Stimulated activated naive B cell treated with anti-CD40 and anti-IgM and Interleukin-4, amounts not matched to agents 10 μg/mL and 1 μg/mL and 100 μg/mL, for 72 hours (primary cell): Measurements from ENCODE around the gene OPRM1.
"Not testable (repeated sequence)": the region's sequence is repeated elsewhere in the genome, so short reads cannot be mapped to it uniquely, and the experiment has no call there.

ENCODE experiments used
- ATAC-seq, 2 donors: fragments of 150-1000 bp; cut with Tn5 transposase; replicated peaks; 2 replicates each; pipeline ENCODE4 v1.10.0; 2021; ENCODE audit warnings: moderate library complexity in 1 of 2
- DNase-seq: peaks from one replicate; pipeline ENCODE4 v3.0.0; 2021
- H3K27ac Mint-ChIP-seq: one replicate; pipeline ENCODE4 v1.8.0; 2022; ENCODE audit warnings: mild to moderate bottlenecking, mixed read lengths
- H3K27me3 Mint-ChIP-seq, 2 donors: one replicate each; pipeline ENCODE4 v1.8.0; 2022; ENCODE audit warnings: mixed read lengths in 2 of 2
- H3K36me3 Mint-ChIP-seq, 2 donors: one replicate each; pipeline ENCODE4 v1.8.0; 2022; ENCODE audit warnings: mixed read lengths in 2 of 2, mild to moderate bottlenecking in 1 of 2
- H3K4me1 Mint-ChIP-seq, 2 donors: one replicate each; pipeline ENCODE4 v1.8.0; 2022; ENCODE audit warnings: mixed read lengths in 2 of 2, mild to moderate bottlenecking in 1 of 2
- H3K4me3 Mint-ChIP-seq, 2 donors: one replicate each; pipeline ENCODE4 v1.8.0; 2022; ENCODE audit warnings: mild to moderate bottlenecking in 2 of 2, mixed read lengths in 2 of 2, moderate library complexity in 1 of 2
- H3K9me3 Mint-ChIP-seq, 2 donors: one replicate each; pipeline ENCODE4 v1.8.0; 2022; ENCODE audit warnings: mixed read lengths in 2 of 2, mild to moderate bottlenecking in 1 of 2

Gene OPRM1

DNA sequence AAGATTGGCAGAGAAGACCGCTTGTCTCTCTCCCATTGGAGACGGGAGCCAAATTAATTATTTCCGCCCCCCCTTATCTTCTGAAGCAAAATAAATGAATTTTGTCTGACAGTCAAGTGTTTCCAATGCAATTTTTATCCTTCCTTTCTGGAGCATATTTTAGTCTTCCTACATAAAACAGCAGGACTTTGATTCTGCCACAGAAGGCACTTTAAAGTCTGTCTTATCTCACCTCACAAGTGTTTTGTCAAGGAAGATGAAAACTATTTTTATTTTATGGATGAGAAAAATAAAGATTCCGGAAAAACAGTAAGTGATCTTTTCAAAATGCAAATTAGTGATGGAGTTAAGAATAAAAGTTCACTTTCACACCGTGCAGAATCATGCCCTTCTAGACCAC, 140.4 kb downstream of the OPRM1 start:
- no peak overlapping the region for H3K4me3 Mint-ChIP-seq
- H3K27ac Mint-ChIP-seq = no peak overlapping the region
- no peaks in the 10 kb centered on the region for H3K36me3 Mint-ChIP-seq
- H3K27me3 Mint-ChIP-seq = peaks cover 0 to 3% of the 10 kb centered on the region in 2 donors
- H3K9me3 Mint-ChIP-seq = peaks cover 9 to 10% of the 10 kb centered on the region in 2 donors
- H3K4me1 Mint-ChIP-seq = no peaks in the 10 kb centered on the region
- no peak for DNase-seq
- no peak for ATAC-seq

DNA sequence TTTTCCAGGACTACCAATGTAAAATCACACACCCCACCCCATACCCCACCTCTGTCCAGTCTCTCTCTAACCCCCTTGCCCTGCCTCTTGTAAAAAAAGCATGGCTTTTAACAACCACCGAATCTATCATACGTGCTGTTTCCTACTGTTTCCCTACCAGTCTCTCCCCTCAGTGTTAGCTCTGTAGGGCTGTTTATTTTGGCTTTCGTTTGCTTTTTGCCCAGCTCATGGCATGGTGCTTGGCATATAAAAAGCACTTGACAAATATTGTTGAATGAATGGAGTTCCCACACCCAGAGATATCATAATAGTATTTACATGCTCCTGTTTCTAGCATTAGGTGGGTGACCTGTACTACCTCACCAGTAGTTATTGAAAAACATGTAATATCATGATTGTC, 148.2 kb downstream of the OPRM1 start:
- peaks cover 0 to 3% of the 10 kb centered on the region in 2 donors for H3K9me3 Mint-ChIP-seq
- H3K4me1 Mint-ChIP-seq = no peaks in the 10 kb centered on the region
- ATAC-seq (no peak), DNase-seq (no peak)
- no peaks in the 10 kb centered on the region for H3K27me3 Mint-ChIP-seq
- H3K27ac Mint-ChIP-seq = no peak overlapping the region
- H3K36me3 Mint-ChIP-seq = no peaks in the 10 kb centered on the region
- no peak overlapping the region for H3K4me3 Mint-ChIP-seq

GRCh38 chr6:154187714-154188113, 148.7 kb downstream of the OPRM1 start:
- DNase-seq (no peak), ATAC-seq (no peak)
- Mint-ChIP-seq H3K4me1 (no peaks in the 10 kb centered on the region), H3K9me3 (peaks cover under 1 to 2% of the 10 kb centered on the region in 2 donors), H3K27ac (no peak overlapping the region), H3K36me3 (no peaks in the 10 kb centered on the region), H3K27me3 (no peaks in the 10 kb centered on the region), H3K4me3 (no peak overlapping the region)

- H3K4me1 Mint-ChIP-seq = no peaks in the 10 kb centered on the region
- peaks cover 0 to 2% of the 10 kb centered on the region in 2 donors for H3K27me3 Mint-ChIP-seq
- ATAC-seq (no peak), DNase-seq (no peak)
- H3K27ac Mint-ChIP-seq = no peak overlapping the region
- H3K9me3 Mint-ChIP-seq = peaks cover 2 to 4% of the 10 kb centered on the region in 2 donors
- H3K36me3 Mint-ChIP-seq = no peaks in the 10 kb centered on the region
- H3K4me3 Mint-ChIP-seq = no peak overlapping the region
These were observed 157.4 kb downstream of the OPRM1 start for GRCh38 chr6:154196333-154196885.

DNA sequence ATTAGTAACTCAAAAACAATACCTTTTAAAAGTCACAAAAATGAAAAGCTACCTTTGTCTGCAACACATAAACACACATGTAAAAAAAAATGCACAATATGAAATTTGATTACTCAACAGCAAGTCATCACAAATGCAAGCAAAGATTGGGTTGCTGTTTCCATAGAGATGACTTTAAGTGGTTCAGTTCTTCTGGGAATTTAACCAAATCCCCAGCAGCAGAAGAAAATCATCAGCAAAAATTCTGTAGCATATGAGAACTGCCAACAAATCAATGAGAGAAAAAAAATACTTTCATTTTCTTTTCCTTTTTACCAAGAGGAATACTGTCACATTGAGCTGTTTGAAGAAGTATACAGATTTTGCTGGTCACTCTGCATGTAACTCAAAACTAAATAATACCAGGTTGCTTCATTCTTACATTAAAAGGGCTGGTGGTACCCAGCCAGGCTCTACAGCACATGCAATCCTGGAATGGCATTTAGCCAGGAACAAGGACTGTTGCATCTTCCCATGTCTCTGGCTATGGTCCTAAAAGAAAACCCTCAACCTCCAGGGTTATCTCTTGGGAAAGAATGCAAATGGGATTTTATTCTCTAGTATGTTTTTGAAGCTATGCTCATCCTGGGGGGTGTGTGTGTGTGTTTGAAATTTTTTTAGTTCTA, 158.3 kb downstream of the OPRM1 start:
- no peak for DNase-seq
- Mint-ChIP-seq H3K27me3 (peaks cover 0 to 4% of the 10 kb centered on the region in 2 donors), H3K9me3 (peaks cover 4% of the 10 kb centered on the region in 2 donors), H3K4me1 (peaks cover 0 to 2% of the 10 kb centered on the region in 2 donors), H3K4me3 (no peak overlapping the region), H3K36me3 (no peaks in the 10 kb centered on the region), H3K27ac (no peak overlapping the region)
- no peak for ATAC-seq

DNA sequence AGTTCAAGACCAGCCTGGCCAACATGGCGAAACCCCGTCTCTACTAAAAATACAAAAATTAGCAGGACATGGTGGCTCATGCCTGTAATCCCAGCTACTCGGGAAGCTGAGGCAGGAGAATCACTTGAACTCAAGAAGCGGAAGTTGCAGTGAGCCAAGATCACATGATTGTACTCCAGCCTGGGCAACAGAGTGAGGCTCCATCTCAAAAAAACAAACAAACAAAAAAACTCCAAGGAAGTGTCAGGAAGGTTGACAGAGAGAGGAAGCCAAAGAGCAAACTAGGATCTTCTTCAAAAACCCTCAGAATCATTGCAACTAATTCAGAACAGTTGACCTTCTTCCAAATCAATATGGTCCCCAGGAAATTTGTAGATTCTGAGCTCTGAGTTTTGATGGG, 162.6 kb downstream of the OPRM1 start:
- H3K27ac Mint-ChIP-seq, H3K4me1 Mint-ChIP-seq: not testable (repeated sequence)

GRCh38 chr6:154202339-154202738, 163.3 kb downstream of the OPRM1 start:
- Mint-ChIP-seq H3K27ac (no peak overlapping the region), H3K9me3 (peaks cover 0 to 2% of the 10 kb centered on the region in 2 donors), H3K36me3 (no peaks in the 10 kb centered on the region), H3K27me3 (peaks cover 0 to 4% of the 10 kb centered on the region in 2 donors), H3K4me3 (no peak overlapping the region), H3K4me1 (peaks cover 0 to 7% of the 10 kb centered on the region in 2 donors)
- no peak for ATAC-seq
- no peak for DNase-seq

More for the DNA sequence above, 162.6 kb downstream of the OPRM1 start:
- not testable (repeated sequence) for H3K4me3 Mint-ChIP-seq, H3K9me3 Mint-ChIP-seq, ATAC-seq, H3K27me3 Mint-ChIP-seq, DNase-seq, H3K36me3 Mint-ChIP-seq

GRCh38 chr6:154202958-154203357, 163.9 kb downstream of the OPRM1 start:
- no peak for ATAC-seq

DNA sequence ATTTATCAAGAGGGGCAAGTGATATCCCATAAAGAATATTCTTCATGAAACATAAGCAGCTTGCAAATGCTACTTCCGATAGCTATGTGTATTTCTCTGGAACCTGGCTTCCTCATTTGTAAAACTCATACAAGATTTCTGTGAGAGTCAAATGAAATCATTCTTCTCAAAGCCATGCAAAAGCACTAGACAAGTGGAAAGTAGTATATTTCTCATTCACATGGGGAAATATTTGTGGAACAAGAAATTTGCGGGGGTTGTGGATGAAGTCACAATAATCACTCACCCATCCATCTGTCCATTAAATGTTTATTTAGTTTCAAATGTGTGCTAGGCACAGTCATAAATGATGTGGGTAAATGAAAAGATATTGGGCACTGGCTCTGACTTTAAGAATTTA, 167.1 kb downstream of the OPRM1 start:
- H3K36me3 Mint-ChIP-seq = no peaks in the 10 kb centered on the region
- H3K4me1 Mint-ChIP-seq = peaks cover 0 to 7% of the 10 kb centered on the region in 2 donors
- DNase-seq (no peak), ATAC-seq (no peak)
- H3K27ac Mint-ChIP-seq = no peak overlapping the region
- peaks cover 0 to 2% of the 10 kb centered on the region in 2 donors for H3K9me3 Mint-ChIP-seq
- H3K4me3 Mint-ChIP-seq = no peak overlapping the region
- peaks cover 0 to 4% of the 10 kb centered on the region in 2 donors for H3K27me3 Mint-ChIP-seq

More at GRCh38 chr6:154202958-154203357, 163.9 kb downstream of the OPRM1 start:
- no peak for DNase-seq
- H3K9me3 Mint-ChIP-seq = peaks cover 0 to 2% of the 10 kb centered on the region in 2 donors
- peaks cover 0 to 7% of the 10 kb centered on the region in 2 donors for H3K4me1 Mint-ChIP-seq
- no peaks in the 10 kb centered on the region for H3K36me3 Mint-ChIP-seq
- H3K27ac Mint-ChIP-seq = no peak overlapping the region
- peaks cover 0 to 4% of the 10 kb centered on the region in 2 donors for H3K27me3 Mint-ChIP-seq
- H3K4me3 Mint-ChIP-seq = no peak overlapping the region

- Mint-ChIP-seq H3K36me3 (no peaks in the 10 kb centered on the region), H3K27ac (no peak overlapping the region), H3K9me3 (no peaks in the 10 kb centered on the region), H3K27me3 (no peaks in the 10 kb centered on the region), H3K4me1 (peaks cover 0 to 7% of the 10 kb centered on the region in 2 donors), H3K4me3 (no peak overlapping the region)
- DNase-seq = no peak
- no peak for ATAC-seq
These were observed 168.0 kb downstream of the OPRM1 start for GRCh38 chr6:154206996-154207395.

- DNase-seq = no peak
These were observed 170.5 kb downstream of the OPRM1 start for GRCh38 chr6:154209555-154209954.

GRCh38 chr6:154210678-154211077, 171.6 kb downstream of the OPRM1 start:
- H3K4me3 Mint-ChIP-seq = no peak overlapping the region
- H3K9me3 Mint-ChIP-seq = no peaks in the 10 kb centered on the region
- no peaks in the 10 kb centered on the region for H3K36me3 Mint-ChIP-seq
- no peak for ATAC-seq
- DNase-seq = no peak
- no peaks in the 10 kb centered on the region for H3K27me3 Mint-ChIP-seq
- no peaks in the 10 kb centered on the region for H3K4me1 Mint-ChIP-seq
- no peak overlapping the region for H3K27ac Mint-ChIP-seq

More at GRCh38 chr6:154209555-154209954, 170.5 kb downstream of the OPRM1 start:
- H3K27ac Mint-ChIP-seq = no peak overlapping the region
- no peaks in the 10 kb centered on the region for H3K36me3 Mint-ChIP-seq
- no peaks in the 10 kb centered on the region for H3K4me1 Mint-ChIP-seq
- H3K9me3 Mint-ChIP-seq = no peaks in the 10 kb centered on the region
- no peak for ATAC-seq
- H3K27me3 Mint-ChIP-seq = no peaks in the 10 kb centered on the region
- H3K4me3 Mint-ChIP-seq = no peak overlapping the region

DNA sequence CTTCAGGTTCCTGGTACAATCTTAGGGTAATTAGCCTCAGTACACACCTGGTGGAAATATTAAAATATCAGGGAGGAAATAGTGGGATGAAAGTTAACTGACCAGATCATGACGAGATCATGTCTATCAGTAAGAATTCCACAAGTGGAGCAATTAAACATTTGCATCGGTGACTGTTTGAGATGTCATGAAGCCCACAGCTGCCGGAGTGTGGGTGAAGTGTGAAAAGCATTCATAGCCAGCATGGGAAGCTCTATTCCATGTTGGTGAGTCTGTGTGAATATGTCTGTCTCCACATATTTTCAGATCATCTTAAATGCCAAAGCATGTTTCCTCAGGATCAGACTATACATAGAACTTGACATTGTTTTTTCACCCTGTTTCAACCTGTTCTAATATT, 174.7 kb downstream of the OPRM1 start:
- Mint-ChIP-seq H3K27ac (no peak overlapping the region), H3K36me3 (no peaks in the 10 kb centered on the region), H3K4me3 (no peak overlapping the region), H3K9me3 (no peaks in the 10 kb centered on the region), H3K4me1 (peaks cover 0 to 7% of the 10 kb centered on the region in 2 donors), H3K27me3 (no peaks in the 10 kb centered on the region)
- DNase-seq = no peak
- no peak for ATAC-seq

DNA sequence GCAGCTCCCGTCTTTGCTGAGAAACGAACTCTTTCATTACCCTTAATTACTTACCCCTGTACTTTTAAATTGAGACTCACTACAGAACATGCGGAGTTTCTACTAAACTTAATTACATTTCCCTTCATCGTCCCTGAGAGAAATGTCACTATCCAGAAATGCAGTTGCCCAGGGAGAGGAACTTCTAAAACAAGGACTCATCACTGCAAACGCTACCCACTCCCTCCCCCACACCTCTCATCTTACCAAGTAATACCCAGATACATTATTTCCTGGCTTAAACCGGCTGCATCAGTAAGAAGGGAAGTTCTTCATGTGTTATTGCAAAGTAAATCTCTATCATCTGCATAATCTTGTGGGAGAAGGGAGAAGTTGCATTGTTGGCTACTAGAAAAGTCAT, 179.3 kb downstream of the OPRM1 start:
- H3K9me3 Mint-ChIP-seq = no peaks in the 10 kb centered on the region
- no peak overlapping the region for H3K4me3 Mint-ChIP-seq
- no peaks in the 10 kb centered on the region for H3K36me3 Mint-ChIP-seq
- no peaks in the 10 kb centered on the region for H3K27me3 Mint-ChIP-seq
- peaks cover 0 to 7% of the 10 kb centered on the region in 2 donors for H3K4me1 Mint-ChIP-seq
- DNase-seq = no peak
- no peak overlapping the region for H3K27ac Mint-ChIP-seq
- no peak for ATAC-seq

GRCh38 chr6:154218787-154219186, 179.7 kb downstream of the OPRM1 start:
- no peaks in the 10 kb centered on the region for H3K9me3 Mint-ChIP-seq
- H3K27ac Mint-ChIP-seq = no peak overlapping the region
- DNase-seq (no peak), ATAC-seq (no peak)
- H3K27me3 Mint-ChIP-seq = no peaks in the 10 kb centered on the region
- peaks cover 0 to 7% of the 10 kb centered on the region in 2 donors for H3K4me1 Mint-ChIP-seq
- H3K4me3 Mint-ChIP-seq = no peak overlapping the region
- no peaks in the 10 kb centered on the region for H3K36me3 Mint-ChIP-seq
